Aorta (tissue), 5 donors: ENCODE data around the gene L3MBTL1. TPM values are rescaled to one million over a fixed set of nuclear protein-coding genes. Genes with fewer than 3 reads are reported as not detected.

Source experiments
- ATAC-seq: fragments of 200-7000 bp; cut with Tn5 transposase; one replicate; pipeline ENCODE4 v1.9.1; 2022; ENCODE audit warnings: moderate library complexity; ENCODE audit not compliant: low FRiP score
- DNase-seq, 2 donors: peaks; one replicate each; pipeline ENCODE4 v3.0.0-alpha.2; 2020
- H3K27ac ChIP-seq, 2 donors: one replicate each; pipeline ENCODE4 v1.5.1; 2013; ENCODE audit warnings: low read length in 2 of 2, mild to moderate bottlenecking in 2 of 2, moderate library complexity in 2 of 2, control low read depth in 1 of 2, inconsistent platforms in 1 of 2, low read depth in 1 of 2
- H3K27me3 ChIP-seq, 2 donors: one replicate each; pipeline ENCODE4 v1.6.1; 2013; ENCODE audit warnings: control low read depth in 1 of 2, low read length in 1 of 2, mild to moderate bottlenecking in 1 of 2, moderate library complexity in 1 of 2; ENCODE audit not compliant: insufficient read depth in 2 of 2, control insufficient read depth in 1 of 2
- H3K36me3 ChIP-seq, 2 donors: one replicate each; pipeline ENCODE4 v1.6.1; 2013; ENCODE audit warnings: control low read depth in 1 of 2, low read length in 1 of 2, mild to moderate bottlenecking in 1 of 2; ENCODE audit not compliant: insufficient read depth in 2 of 2, control insufficient read depth in 1 of 2
- H3K4me1 ChIP-seq, 2 donors: one replicate each; pipeline ENCODE4 v1.6.1; 2013; ENCODE audit warnings: low read length in 2 of 2, control low read depth in 1 of 2, mild to moderate bottlenecking in 1 of 2, moderate library complexity in 1 of 2; ENCODE audit not compliant: insufficient read depth in 2 of 2, control insufficient read depth in 1 of 2
- H3K4me3 ChIP-seq, 2 donors: one replicate each; pipeline ENCODE4 v1.5.1; 2013; ENCODE audit warnings: low read length in 2 of 2, control low read depth in 1 of 2, mild to moderate bottlenecking in 1 of 2
- H3K9me3 ChIP-seq: one replicate; pipeline ENCODE4 v1.6.1; 2013; ENCODE audit warnings: mild to moderate bottlenecking, low read length; ENCODE audit not compliant: control insufficient read depth
- WGBS, 2 donors: extraction: QIAGEN DNeasy Blood & Tissue Kit; methylation state at CpG; one replicate each; pipeline ENCODE4 v1.1.7; 2013; 5-methylcytosine and 5-hydroxymethylcytosine counted together
- intact Hi-C, 2 donors: fragments of 100-400 bp; cut with DNase I; formaldehyde crosslinking; loops; one replicate each; pipeline versions ENCODE4 v1.14.2 to v1.15.0; 2022
- polyA plus RNA-seq, 2 donors: library from polyadenylated mRNA; stranded (reverse); fragments of 200-250 nt; gene quantifications; one replicate each; pipeline ENCODE4 v1.2.3, GENCODE V29; 2013
- total RNA-seq, 2 donors: library from RNA; stranded (reverse); fragmentation: NEBNext Ultra II Directional; extraction: Animal tissue kit (Norgen Biotek cat#: 25700); gene quantifications; one replicate each; pipeline ENCODE4 v1.2.1, GENCODE V29; 2021
- donor health status: healthy with polysubstance abuse.
- donor health status: Bipolar disorder and iron deficiency.
- donor health status: DM: no; HTN: no; CAD: no.
- donor health status: DM: no; HTN: no; CAD: no.
- donor health status: DM: yes; HTN: yes; CAD: no.

The L3MBTL1 gene
- total and polyA plus RNA-seq, 4 donors = 2.9 to 24.3 (median 12.9) TPM

- no peaks in the 10 kb centered on the region for H3K9me3 ChIP-seq
- no peaks in the 10 kb centered on the region for H3K4me1 ChIP-seq
- no peak for ATAC-seq
- H3K27ac ChIP-seq = no peak overlapping the region
- H3K4me3 ChIP-seq = no peak overlapping the region
- DNase-seq = peak in 1 of 2 donors; percentile 9
- 93 to 94% methylated on average over 2 of the region's 2 CpGs for WGBS, 2 donors
- H3K36me3 ChIP-seq = peaks cover 0 to 2% of the 10 kb centered on the region in 2 donors
- intact Hi-C loops = no loop called here
- no peaks in the 10 kb centered on the region for H3K27me3 ChIP-seq
These were observed 43.0 kb downstream of the L3MBTL1 start for GRCh38 chr20:43550456-43550855.

- Histone ChIP-seq H3K27ac (no peak overlapping the region), H3K9me3 (no peaks in the 10 kb centered on the region), H3K36me3 (no peaks in the 10 kb centered on the region), H3K4me3 (no peak overlapping the region), H3K27me3 (no peaks in the 10 kb centered on the region), H3K4me1 (no peaks in the 10 kb centered on the region)
- 70 to 78% methylated on average over 3 of the region's 3 CpGs for WGBS, 2 donors
- no peak for ATAC-seq
- intact Hi-C loops = no loop called here
- DNase-seq = no peak
These were observed 46.9 kb downstream of the L3MBTL1 start for GRCh38 chr20:43554369-43554768.

GRCh38 chr20:43558412-43559146 lies 51.1 kb downstream of the L3MBTL1 start, which contains the start of gene SGK2:
Gene SGK2, plus strand, starts transcription at chr20:43559027. Its CDS starts 7,469 bp downstream, at chr20:43566496.
- no peak within 1 kb of the TSS for H3K27ac ChIP-seq
- no peaks in the 10 kb centered on the region for H3K4me1 ChIP-seq
- DNase-seq = no peak
- H3K36me3 ChIP-seq = no peaks in the 10 kb centered on the region
- intact Hi-C loops = no loop called here
- no peak for ATAC-seq
- 76 to 77% methylated on average over 12 of the region's 12 CpGs for WGBS, 2 donors
- H3K27me3 ChIP-seq = no peaks in the 10 kb centered on the region
- no peak within 1 kb of the TSS for H3K4me3 ChIP-seq
- H3K9me3 ChIP-seq = no peaks in the 10 kb centered on the region

GRCh38 chr20:43559147-43559987 lies 51.9 kb downstream of the L3MBTL1 start:
- Histone ChIP-seq H3K4me1 (no peaks in the 10 kb centered on the region), H3K36me3 (no peaks in the 10 kb centered on the region), H3K27me3 (no peaks in the 10 kb centered on the region), H3K4me3 (no peak overlapping the region), H3K27ac (no peak overlapping the region), H3K9me3 (no peaks in the 10 kb centered on the region)
- 86 to 89% methylated on average over 8 of the region's 8 CpGs for WGBS, 2 donors
- intact Hi-C loops = no loop called here
- DNase-seq = no peak
- ATAC-seq = no peak

GRCh38 chr20:43560974-43561373 lies 53.5 kb downstream of the L3MBTL1 start:
- no peak overlapping the region for H3K27ac ChIP-seq
- 84 to 88% methylated on average over 3 of the region's 3 CpGs for WGBS, 2 donors
- no peak overlapping the region for H3K4me3 ChIP-seq
- intact Hi-C loops = no loop called here
- no peaks in the 10 kb centered on the region for H3K9me3 ChIP-seq
- no peaks in the 10 kb centered on the region for H3K36me3 ChIP-seq
- ATAC-seq = no peak
- DNase-seq = no peak
- H3K27me3 ChIP-seq = no peaks in the 10 kb centered on the region
- no peaks in the 10 kb centered on the region for H3K4me1 ChIP-seq

GRCh38 chr20:43563429-43563828 lies 55.9 kb downstream of the L3MBTL1 start:
- H3K9me3 ChIP-seq = no peaks in the 10 kb centered on the region
- intact Hi-C loops = no loop called here
- H3K36me3 ChIP-seq = no peaks in the 10 kb centered on the region
- DNase-seq (no peak), ATAC-seq (no peak)
- no peak overlapping the region for H3K27ac ChIP-seq
- 63 to 67% methylated on average over 3 of the region's 3 CpGs for WGBS, 2 donors
- H3K27me3 ChIP-seq = no peaks in the 10 kb centered on the region
- H3K4me3 ChIP-seq = no peak overlapping the region
- H3K4me1 ChIP-seq = no peaks in the 10 kb centered on the region

GRCh38 chr20:43563991-43564390 lies 56.5 kb downstream of the L3MBTL1 start:
- DNase-seq (no peak), ATAC-seq (no peak)
- intact Hi-C loops = no loop called here
- no peaks in the 10 kb centered on the region for H3K27me3 ChIP-seq
- WGBS, 2 donors = 96% methylated on average over 7 of the region's 7 CpGs
- no peak overlapping the region for H3K27ac ChIP-seq
- H3K4me3 ChIP-seq = no peak overlapping the region
- no peaks in the 10 kb centered on the region for H3K36me3 ChIP-seq
- H3K4me1 ChIP-seq = no peaks in the 10 kb centered on the region
- no peaks in the 10 kb centered on the region for H3K9me3 ChIP-seq

- WGBS, 2 donors = 97 to 98% methylated on average over 8 of the region's 8 CpGs
- H3K27ac ChIP-seq = no peak overlapping the region
- no peaks in the 10 kb centered on the region for H3K9me3 ChIP-seq
- DNase-seq (no peak), ATAC-seq (no peak)
- intact Hi-C loops = no loop called here
- H3K36me3 ChIP-seq = no peaks in the 10 kb centered on the region
- no peaks in the 10 kb centered on the region for H3K4me1 ChIP-seq
- no peak overlapping the region for H3K4me3 ChIP-seq
- no peaks in the 10 kb centered on the region for H3K27me3 ChIP-seq
These were observed 57.0 kb downstream of the L3MBTL1 start for GRCh38 chr20:43564455-43564854.
